ENCODE data around the gene CCDC187. TPM values are rescaled to one million over a fixed set of nuclear protein-coding genes. Genes with fewer than 3 reads are reported as not detected.

The CCDC187 gene
- total RNA-seq, 2 experiments from 2014 or later: not detected

DNA sequence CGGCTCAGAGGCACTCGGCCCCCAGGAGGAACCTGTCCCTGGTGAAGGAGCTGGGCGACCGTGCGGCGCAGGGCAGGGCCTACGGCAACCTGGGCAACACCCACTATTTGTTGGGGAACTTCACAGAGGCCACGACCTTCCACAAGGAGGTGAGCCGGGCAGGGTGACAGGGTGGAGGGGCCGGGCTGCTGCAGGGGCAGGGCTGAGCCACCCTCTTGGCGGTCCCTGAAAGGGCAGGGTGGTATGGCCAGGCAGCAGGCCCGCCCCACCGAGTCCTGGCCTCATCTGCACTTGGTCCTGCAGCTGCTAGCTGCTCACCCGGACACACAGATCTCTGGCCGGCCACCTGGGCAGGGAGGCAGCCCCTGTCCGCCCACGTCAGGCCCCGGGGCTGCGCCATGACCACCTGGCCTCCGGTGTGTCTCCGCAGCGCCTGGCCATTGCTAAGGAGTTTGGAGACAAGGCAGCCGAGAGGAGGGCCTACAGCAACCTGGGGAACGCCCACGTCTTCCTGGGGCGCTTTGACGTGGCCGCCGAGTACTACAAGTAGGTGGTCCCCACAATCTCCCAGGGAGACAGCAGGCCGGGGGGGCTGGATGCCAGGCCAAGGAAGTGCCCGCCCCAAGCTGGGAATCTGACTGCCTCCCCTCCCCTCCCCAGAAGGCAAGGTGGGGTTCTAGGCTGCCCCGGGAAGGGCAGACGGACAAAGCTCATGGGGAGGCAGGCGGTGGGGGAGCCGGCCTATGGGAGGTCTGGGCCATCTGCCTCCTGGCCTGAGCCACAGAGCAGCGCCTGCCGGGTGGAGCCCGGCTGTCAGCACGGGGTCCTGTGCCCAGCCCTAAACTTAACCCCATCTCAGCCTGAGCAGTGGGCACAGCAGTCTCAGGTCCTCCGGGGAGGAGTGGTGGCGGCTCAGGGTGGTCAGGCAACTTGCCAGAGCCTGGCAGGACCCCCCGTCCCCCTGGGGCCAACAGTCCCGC is 33.8 kb upstream of the CCDC187 start:
- ChIA-PET CTCF (no interaction called here), POLR2A (interaction anchor here (0.7 kb wide), 1 partner anchor 10 kb away, joined by 3 read pairs; no protein-coding TSS in a partner anchor)

GRCh38 chr9:136336881-136337280 is 33.0 kb upstream of the CCDC187 start:
- no peak overlapping the region for H3K27ac Mint-ChIP-seq
- POLR2A ChIA-PET: interaction anchor here (0.7 kb wide), 1 partner anchor 9 kb away, joined by 3 read pairs; no protein-coding TSS in a partner anchor

More for the DNA sequence above, 33.8 kb upstream of the CCDC187 start:
- Mint-ChIP-seq H3K27ac (no peak overlapping the region), H3K9me3 (ENCODE audit: insufficient read depth) (no peaks in the 10 kb centered on the region), H3K4me1 (ENCODE audit: low read depth) (no peaks in the 10 kb centered on the region), H3K27me3 (ENCODE audit: low read depth) (no peaks in the 10 kb centered on the region), H3K36me3 (ENCODE audit: low read depth) (no peaks in the 10 kb centered on the region), H3K4me3 (no peak overlapping the region)
- no peak for DNase-seq
- ATAC-seq: no peak

GRCh38 chr9:136336156-136336870 is 32.4 kb upstream of the CCDC187 start:
- no peaks in the 10 kb centered on the region for H3K9me3 Mint-ChIP-seq (ENCODE audit: insufficient read depth)
- POLR2A ChIA-PET: no interaction called here

More at GRCh38 chr9:136336881-136337280, 33.0 kb upstream of the CCDC187 start:
- Mint-ChIP-seq H3K9me3 (ENCODE audit: insufficient read depth) (no peaks in the 10 kb centered on the region), H3K4me3 (no peak overlapping the region), H3K4me1 (ENCODE audit: low read depth) (no peaks in the 10 kb centered on the region), H3K36me3 (ENCODE audit: low read depth) (no peaks in the 10 kb centered on the region), H3K27me3 (ENCODE audit: low read depth) (no peaks in the 10 kb centered on the region)
- ATAC-seq (no peak), DNase-seq (no peak)
- CTCF ChIA-PET: interaction anchor here (1.2 kb wide), 1 partner anchor 26 kb away, joined by 3 read pairs; no protein-coding TSS in a partner anchor

GRCh38 chr9:136335296-136336155 is 31.6 kb upstream of the CCDC187 start:
- Mint-ChIP-seq H3K4me1 (ENCODE audit: low read depth) (no peaks in the 10 kb centered on the region), H3K4me3 (no peak overlapping the region), H3K27ac (no peak overlapping the region), H3K27me3 (ENCODE audit: low read depth) (no peaks in the 10 kb centered on the region), H3K36me3 (ENCODE audit: low read depth) (no peaks in the 10 kb centered on the region), H3K9me3 (ENCODE audit: insufficient read depth) (no peaks in the 10 kb centered on the region)
- DNase-seq (no peak), ATAC-seq (no peak)
- POLR2A ChIA-PET: no interaction called here
- CTCF ChIA-PET: interaction anchor here (1.2 kb wide), 1 partner anchor 27 kb away, joined by 3 read pairs; no protein-coding TSS in a partner anchor

More at GRCh38 chr9:136336156-136336870, 32.4 kb upstream of the CCDC187 start:
- Mint-ChIP-seq H3K4me1 (ENCODE audit: low read depth) (no peaks in the 10 kb centered on the region), H3K27me3 (ENCODE audit: low read depth) (no peaks in the 10 kb centered on the region), H3K36me3 (ENCODE audit: low read depth) (no peaks in the 10 kb centered on the region), H3K4me3 (no peak overlapping the region), H3K27ac (no peak overlapping the region)
- CTCF ChIA-PET: interaction anchor here (1.2 kb wide), 1 partner anchor 27 kb away, joined by 3 read pairs; no protein-coding TSS in a partner anchor
- DNase-seq (no peak), ATAC-seq (no peak)

- CTCF ChIA-PET: no interaction called here
- no peak overlapping the region for H3K4me3 Mint-ChIP-seq
- POLR2A ChIA-PET: no interaction called here
- H3K27ac Mint-ChIP-seq: no peak overlapping the region
- H3K27me3 Mint-ChIP-seq (ENCODE audit: low read depth): no peaks in the 10 kb centered on the region
- H3K9me3 Mint-ChIP-seq (ENCODE audit: insufficient read depth): no peaks in the 10 kb centered on the region
- no peaks in the 10 kb centered on the region for H3K4me1 Mint-ChIP-seq (ENCODE audit: low read depth)
- no peak for DNase-seq
- no peak for ATAC-seq
- no peaks in the 10 kb centered on the region for H3K36me3 Mint-ChIP-seq (ENCODE audit: low read depth)
Measured at GRCh38 chr9:136334541-136334940, 30.6 kb upstream of the CCDC187 start.

- H3K9me3 Mint-ChIP-seq (ENCODE audit: insufficient read depth): no peaks in the 10 kb centered on the region
- no peak for ATAC-seq
- H3K4me1 Mint-ChIP-seq (ENCODE audit: low read depth): no peaks in the 10 kb centered on the region
- H3K4me3 Mint-ChIP-seq: no peak overlapping the region
- H3K27ac Mint-ChIP-seq: no peak overlapping the region
- DNase-seq: no peak
- POLR2A ChIA-PET: no interaction called here
- H3K27me3 Mint-ChIP-seq (ENCODE audit: low read depth): no peaks in the 10 kb centered on the region
- CTCF ChIA-PET: no interaction called here
- no peaks in the 10 kb centered on the region for H3K36me3 Mint-ChIP-seq (ENCODE audit: low read depth)
Measured at GRCh38 chr9:136333486-136333885, 29.6 kb upstream of the CCDC187 start.

DNA sequence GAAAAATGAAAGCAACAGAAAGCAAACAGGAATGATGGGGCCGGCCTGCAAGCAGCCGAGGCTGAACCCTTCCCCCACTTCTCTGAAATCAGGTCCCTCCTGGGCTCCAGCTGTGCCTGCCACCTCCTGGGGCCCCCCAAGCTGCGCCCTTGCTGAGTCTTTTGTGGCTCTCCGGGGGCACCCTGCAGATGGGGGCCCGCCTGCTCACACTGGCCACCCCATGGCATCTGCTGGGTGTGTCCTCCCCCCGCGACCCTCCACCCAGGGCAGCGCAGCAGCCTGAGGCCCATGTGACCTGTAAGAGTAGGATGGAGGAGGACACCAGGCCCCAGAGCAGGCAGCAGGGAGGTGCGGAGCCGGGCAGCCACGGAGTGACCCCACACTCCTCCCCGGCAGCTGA is 29.2 kb upstream of the CCDC187 start:
- Mint-ChIP-seq H3K4me3 (no peak overlapping the region), H3K4me1 (ENCODE audit: low read depth) (no peaks in the 10 kb centered on the region)
- CTCF ChIA-PET: no interaction called here

DNA sequence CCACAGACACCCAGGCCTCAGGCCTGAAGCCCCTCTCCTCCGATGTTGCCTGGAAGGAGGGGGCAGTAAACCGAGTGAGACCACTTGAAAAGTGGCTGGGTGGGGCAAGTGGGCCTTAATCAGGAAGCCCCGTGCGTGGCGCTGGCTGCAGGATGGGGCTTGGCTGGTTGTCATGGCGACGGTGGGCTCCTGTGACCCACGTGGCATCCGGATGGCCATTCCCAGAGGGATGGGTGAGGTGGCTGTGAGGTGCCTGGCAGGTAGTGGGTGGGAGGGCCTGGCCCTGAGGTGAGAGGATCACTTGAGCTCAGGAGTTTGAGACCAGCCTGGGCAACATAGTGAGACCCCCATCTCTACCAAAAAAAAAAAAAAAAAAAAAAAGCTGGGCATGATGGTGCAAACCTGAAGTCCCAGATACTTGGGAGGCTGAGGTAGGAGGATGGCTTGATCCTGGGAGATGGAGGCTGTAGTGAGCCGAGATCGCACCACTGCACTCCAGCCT is 28.6 kb upstream of the CCDC187 start:
- ChIA-PET POLR2A (no interaction called here), CTCF (no interaction called here)
- Mint-ChIP-seq H3K4me1 (ENCODE audit: low read depth) (no peaks in the 10 kb centered on the region), H3K27ac (no peak overlapping the region), H3K27me3 (ENCODE audit: low read depth) (no peaks in the 10 kb centered on the region), H3K36me3 (ENCODE audit: low read depth) (no peaks in the 10 kb centered on the region), H3K4me3 (no peak overlapping the region), H3K9me3 (ENCODE audit: insufficient read depth) (no peaks in the 10 kb centered on the region)
- no peak for DNase-seq
- no peak for ATAC-seq

More for the DNA sequence above, 29.2 kb upstream of the CCDC187 start:
- no peak for ATAC-seq
- POLR2A ChIA-PET: no interaction called here
- Mint-ChIP-seq H3K9me3 (ENCODE audit: insufficient read depth) (no peaks in the 10 kb centered on the region), H3K27ac (no peak overlapping the region), H3K27me3 (ENCODE audit: low read depth) (no peaks in the 10 kb centered on the region), H3K36me3 (ENCODE audit: low read depth) (no peaks in the 10 kb centered on the region)
- no peak for DNase-seq

DNA sequence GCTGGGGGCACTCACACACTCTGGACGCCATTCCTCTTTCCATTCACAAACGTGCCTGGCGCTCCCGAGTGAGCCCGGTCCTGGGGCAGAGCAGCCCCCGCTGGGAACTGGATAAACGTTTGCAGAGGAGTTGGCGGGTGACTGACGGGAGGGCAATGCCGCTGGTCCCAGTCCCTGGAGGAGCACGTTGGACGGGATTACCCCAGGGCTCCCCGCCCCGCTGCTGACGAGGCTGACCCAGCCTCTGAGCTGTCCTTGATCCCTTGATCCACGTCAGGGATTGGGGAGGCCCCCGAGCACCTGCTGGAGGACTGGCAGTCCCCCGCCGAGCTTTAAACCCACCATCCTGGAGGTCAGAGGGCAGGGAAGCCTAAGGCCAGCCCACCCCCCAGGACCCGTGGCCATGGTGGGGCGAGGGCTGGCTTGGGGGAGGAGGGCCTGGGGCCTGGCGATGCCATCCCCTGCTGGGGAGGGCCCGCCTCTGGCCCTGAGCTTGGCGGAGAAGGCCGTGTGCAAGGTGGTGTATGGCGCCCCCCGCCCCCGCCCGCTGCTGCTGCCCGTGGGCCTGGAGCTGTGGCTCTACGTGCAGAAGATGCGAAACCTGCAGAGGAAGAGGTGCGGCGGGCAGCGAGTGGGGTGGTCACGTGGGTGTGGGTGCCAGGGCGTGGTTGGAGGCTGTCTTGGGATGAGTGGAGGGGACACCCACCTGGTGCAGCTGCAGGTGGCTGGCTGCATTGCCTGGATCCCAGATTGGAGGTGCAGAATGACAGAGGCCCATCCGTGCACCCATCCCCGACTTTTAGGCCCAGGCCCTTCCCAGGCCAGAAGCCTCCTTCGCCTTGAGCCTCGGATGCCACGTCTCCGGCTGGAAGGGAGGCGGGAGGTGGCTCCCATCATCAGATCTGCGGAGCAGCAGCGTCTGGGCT is 27.9 kb upstream of the CCDC187 start:
- DNase-seq (no peak), ATAC-seq (no peak)
- Mint-ChIP-seq H3K27ac (no peak overlapping the region), H3K4me3 (no peak overlapping the region), H3K36me3 (ENCODE audit: low read depth) (no peaks in the 10 kb centered on the region), H3K27me3 (ENCODE audit: low read depth) (peaks cover under 1% of the 10 kb centered on the region), H3K9me3 (ENCODE audit: insufficient read depth) (no peaks in the 10 kb centered on the region), H3K4me1 (ENCODE audit: low read depth) (no peaks in the 10 kb centered on the region)
- ChIA-PET CTCF (no interaction called here), POLR2A (no interaction called here)

DNA sequence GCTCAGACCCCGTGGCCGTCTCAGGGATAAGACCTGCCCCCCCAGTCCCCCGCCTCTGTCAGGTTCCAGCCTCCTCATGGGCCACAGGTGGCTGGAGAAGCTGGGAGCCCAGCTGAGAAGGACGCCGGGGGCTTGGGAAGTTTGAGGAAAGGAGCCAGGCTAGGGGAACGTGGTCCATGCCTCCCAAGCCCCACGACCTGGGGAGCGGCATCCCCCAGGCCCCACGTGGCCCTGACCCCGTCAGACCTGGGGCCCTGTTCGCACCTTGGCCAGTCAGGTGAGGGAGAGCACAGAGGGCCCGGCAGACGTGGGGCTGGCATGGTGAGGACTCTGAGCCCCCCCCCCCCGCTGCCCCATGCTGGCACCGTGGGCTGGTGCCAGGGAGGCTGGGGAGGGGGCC is 27.1 kb upstream of the CCDC187 start:
- Mint-ChIP-seq H3K27ac (no peak overlapping the region), H3K36me3 (ENCODE audit: low read depth) (no peaks in the 10 kb centered on the region), H3K9me3 (ENCODE audit: insufficient read depth) (no peaks in the 10 kb centered on the region), H3K4me1 (ENCODE audit: low read depth) (no peaks in the 10 kb centered on the region), H3K27me3 (ENCODE audit: low read depth) (peaks cover 2% of the 10 kb centered on the region), H3K4me3 (no peak overlapping the region)
- ATAC-seq (no peak), DNase-seq (no peak)
- POLR2A ChIA-PET: no interaction called here
- CTCF ChIA-PET: no interaction called here

Data from activated CD8-positive, alpha-beta T cell treated with anti-CD3 and anti-CD28 coated beads, Interleukin-2, amount 10 ng/mL, durations not matched to agents 7 days and 5 days (primary cell).